OCI-LY7 (cell line): ENCODE results near the gene PTP4A2. TPM values are rescaled to one million over a fixed set of nuclear protein-coding genes. Genes with fewer than 3 reads are reported as not detected.

Source experiments
- Bru-seq: library from RNA; stranded (reverse); fragments of 400-500 nt; gene quantifications from one replicate; lab custom pipeline; 2021; lab: Mats Ljungman, UMichigan
- BruChase-seq, 2 experiments: library from RNA; stranded (reverse); fragments of 400-500 nt; gene quantifications; one replicate each; lab custom pipeline; 2021; lab: Mats Ljungman, UMichigan
- BruUV-seq: library from RNA; stranded (reverse); fragments of 400-500 nt; replicated peaks from 2 replicates; lab custom pipeline; 2021; lab: Mats Ljungman, UMichigan
- CTCF ChIA-PET: fragments of 300-600 bp; sonication (Branson Sonifier 250); formaldehyde crosslinking; loops from one replicate; lab custom pipeline; 2022; ENCODE audit warnings: antibody characterized with exemption; ENCODE audit not compliant: unreplicated experiment; lab: Charles Lee
- POLR2A ChIA-PET: fragments of 300-600 bp; sonication (Branson Sonifier 250); formaldehyde crosslinking; loops from one replicate; lab custom pipeline; 2022; ENCODE audit warnings: antibody characterized with exemption; lab: Charles Lee
- DNase-seq: peaks from one replicate; pipeline ENCODE4 v3.0.0-alpha.2; 2015; ENCODE audit warnings: low spot score
- H2AFZ ChIP-seq: fragments of 200-600 bp; sonication (generic), shearing (Covaris generic); 2 replicates; pipeline ENCODE4 v1.6.1; 2014; ENCODE audit warnings: mild to moderate bottlenecking, antibody characterized with exemption, low read length, moderate library complexity
- H3K27ac ChIP-seq: fragments of 200-600 bp; sonication (generic); 2 replicates; pipeline ENCODE4 v1.5.1; 2014; ENCODE audit warnings: mixed run types, low read depth, mild to moderate bottlenecking, moderate library complexity, low read length, inconsistent platforms; ENCODE audit not compliant: poor library complexity, severe bottlenecking
- H3K36me3 ChIP-seq: fragments of 200-600 bp; sonication (generic); 2 replicates; pipeline ENCODE4 v1.6.1; 2014; ENCODE audit warnings: mild to moderate bottlenecking, antibody characterized with exemption, low read length, moderate library complexity, mixed read lengths; ENCODE audit not compliant: insufficient read depth
- H3K4me1 ChIP-seq: fragments of 200-600 bp; sonication (generic); 2 replicates; pipeline ENCODE4 v1.5.1; 2014; ENCODE audit warnings: mild to moderate bottlenecking, low read length; ENCODE audit not compliant: insufficient read depth, poor library complexity, severe bottlenecking
- H3K4me2 ChIP-seq: fragments of 200-600 bp; sonication (generic); 2 replicates; pipeline ENCODE4 v1.6.1; 2014; ENCODE audit warnings: mild to moderate bottlenecking, low read length
- H3K4me3 ChIP-seq: fragments of 200-600 bp; sonication (generic); 2 replicates; pipeline ENCODE4 v1.5.1; 2014; ENCODE audit warnings: mild to moderate bottlenecking, low read depth, low read length; ENCODE audit not compliant: poor library complexity, severe bottlenecking
- H3K79me2 ChIP-seq: fragments of 200-600 bp; sonication (generic); 2 replicates; pipeline ENCODE4 v1.6.1; 2016; ENCODE audit warnings: low read depth, mild to moderate bottlenecking, low read length, moderate library complexity, mixed read lengths; ENCODE audit not compliant: insufficient read depth
- H3K9me2 ChIP-seq: fragments of 200-600 bp; sonication (generic); 2 replicates; pipeline ENCODE4 v1.6.1; 2016; ENCODE audit warnings: mild to moderate bottlenecking, low read length, mixed read lengths; ENCODE audit not compliant: insufficient read depth
- H3K9me3 ChIP-seq: fragments of 200-600 bp; sonication (generic); 2 replicates; pipeline ENCODE4 v1.6.1; 2014; ENCODE audit warnings: mild to moderate bottlenecking, mixed run types, low read length, mixed read lengths
- H4K20me1 ChIP-seq: fragments of 200-600 bp; sonication (generic); 2 replicates; pipeline ENCODE4 v1.6.1; 2014; ENCODE audit warnings: mild to moderate bottlenecking, antibody characterized with exemption, low read length, moderate library complexity, mixed read lengths; ENCODE audit not compliant: insufficient read depth
- CTCF ChIP-seq: fragments of 200-600 bp; sonication (generic); conservative IDR thresholded peaks from 2 replicates; pipeline ENCODE4 v1.5.1; 2014; ENCODE audit warnings: mild to moderate bottlenecking, antibody characterized with exemption, low read length, moderate library complexity, mixed read lengths
- EZH2phosphoT487 ChIP-seq: fragments of 200-600 bp; sonication (generic); IDR thresholded peaks from 2 replicates; pipeline ENCODE4 v1.6.1; 2018; ENCODE audit warnings: low read depth, borderline replicate concordance, mild to moderate bottlenecking, mixed run types, antibody characterized with exemption, low read length, moderate library complexity, mixed read lengths
- intact Hi-C: fragments of 100-400 bp; cut with micrococcal nuclease; formaldehyde crosslinking; loops from one replicate; pipeline ENCODE4 v1.10.0; 2022; ENCODE audit not compliant: unreplicated experiment
- long read RNA-seq: library from polyadenylated mRNA; stranded (forward); transcript quantifications from one replicate; pipeline ENCODE4 v2.0.0, GENCODE V29; 2022
- total RNA-seq, 2 experiments: library from RNA; depleted of rRNA in 1 of 2; stranded (reverse); fragments of >200 nt in 1 of 2; shearing (Covaris generic) in 1 of 2; gene quantifications; 2 replicates each; pipeline ENCODE4 v1.2.3, GENCODE V29; 2014 to 2022

Gene PTP4A2
- 208 and 211 TPM in 2 replicates for total RNA-seq (2014; rRNA removed; shearing (Covaris generic))
- total RNA-seq (2022) = 186 and 196 TPM in 2 replicates
- percentile 96 among the genes with signal in this experiment for Bru-seq, nascent RNA
- percentile 98 among the genes with signal in this experiment for BruChase-seq, experiment 1, labeled RNA remaining after a 6-hour chase
- BruChase-seq, experiment 2, labeled RNA remaining after a 2-hour chase = percentile 98 among the genes with signal in this experiment
- long read RNA-seq, transcript PTP4A2-221 (6 exons, 3,921 nt) = major isoform, 320 of 409 reads
- long read RNA-seq, partial matches to known transcripts = 50 of 409 reads
- long read RNA-seq, other reads (novel, unspliced or antisense) = 34 of 409 reads

GRCh38 chr1:31938184-31938975, at the start of gene PTP4A2:
Gene PTP4A2 (minus strand): TSS chr1:31938368. CDS start chr1:31919065, 19,303 bp downstream.
- TF ChIP-seq CTCF (peak; percentile 40; the same call in 1 of the 2 replicates), EZH2phosphoT487 (no peak)
- peak; percentile 94 for DNase-seq
- POLR2A ChIA-PET = interaction anchor here (0.6 to 2.3 kb wide), 4 partner anchors 12 to 33 kb away, joined by 4 to 15 read pairs (median 7); no protein-coding TSS in a partner anchor
- peaks cover 44% of the 10 kb centered on the region for H3K79me2 ChIP-seq
- H3K4me3 ChIP-seq = peak within 1 kb of the TSS; percentile 91
- peak within 1 kb of the TSS; percentile 78; the same call in 1 of the 2 replicates for H2AFZ ChIP-seq
- peaks cover 32% of the 10 kb centered on the region; the same call in 1 of the 2 replicates for H3K36me3 ChIP-seq
- H3K9me3 ChIP-seq = no peaks in the 10 kb centered on the region
- H3K9me2 ChIP-seq = no peaks in the 10 kb centered on the region
- H3K4me1 ChIP-seq = peaks cover 78% of the 10 kb centered on the region
- TSS peak; percentile 60 for BruUV-seq
- H3K27ac ChIP-seq = peak within 1 kb of the TSS; percentile 75
- H3K4me2 ChIP-seq = peak within 1 kb of the TSS; percentile 90
- CTCF ChIA-PET = interaction anchor here (0.7 to 3.1 kb wide), 2 partner anchors 26 to 135 kb away, joined by 3 to 12 read pairs; no protein-coding TSS in a partner anchor
- H4K20me1 ChIP-seq = peaks cover 33% of the 10 kb centered on the region
- intact Hi-C loops = loop anchor here (1.0 to 2.0 kb wide), 4 partner anchors 18 to 111 kb away; no protein-coding TSS in a partner anchor

- no peak overlapping the region for H3K4me3 ChIP-seq
- ChIA-PET POLR2A (interaction anchor here (0.6 to 2.1 kb wide), 7 partner anchors 8 to 750 kb away, joined by 3 to 6 read pairs (median 4); partner anchors contain the start of gene KHDRBS1), CTCF (interaction anchor here (1.2 kb wide), 1 partner anchor 20 kb away, joined by 3 read pairs; no protein-coding TSS in a partner anchor)
- H3K27ac ChIP-seq = no peak overlapping the region
- H2AFZ ChIP-seq = peak overlapping the region; percentile 61
- H3K4me1 ChIP-seq = peaks cover 45% of the 10 kb centered on the region
- intact Hi-C loops = no loop called here
- H3K36me3 ChIP-seq = no peaks in the 10 kb centered on the region
- H3K4me2 ChIP-seq = no peak overlapping the region
- no peak for DNase-seq
- H3K9me3 ChIP-seq = peaks cover 8% of the 10 kb centered on the region; the same call in 1 of the 2 replicates
- no TSS peak for BruUV-seq
- H4K20me1 ChIP-seq = no peaks in the 10 kb centered on the region
- H3K9me2 ChIP-seq = no peaks in the 10 kb centered on the region
- TF ChIP-seq EZH2phosphoT487 (no peak), CTCF (no peak)
- H3K79me2 ChIP-seq = no peaks in the 10 kb centered on the region
These were observed 49.0 kb upstream of the PTP4A2 start for GRCh38 chr1:31987135-31987619.
